ENCODE data around the gene LIN28B. TPM values are rescaled to one million over a fixed set of nuclear protein-coding genes. Genes with fewer than 3 reads are reported as not detected.
"Not testable (repeated sequence)": the region's sequence is repeated elsewhere in the genome, so short reads cannot be mapped to it uniquely, and the experiment has no call there.

LIN28B gene
- total RNA-seq, 2 donors from 2014 or later: not detected

DNA sequence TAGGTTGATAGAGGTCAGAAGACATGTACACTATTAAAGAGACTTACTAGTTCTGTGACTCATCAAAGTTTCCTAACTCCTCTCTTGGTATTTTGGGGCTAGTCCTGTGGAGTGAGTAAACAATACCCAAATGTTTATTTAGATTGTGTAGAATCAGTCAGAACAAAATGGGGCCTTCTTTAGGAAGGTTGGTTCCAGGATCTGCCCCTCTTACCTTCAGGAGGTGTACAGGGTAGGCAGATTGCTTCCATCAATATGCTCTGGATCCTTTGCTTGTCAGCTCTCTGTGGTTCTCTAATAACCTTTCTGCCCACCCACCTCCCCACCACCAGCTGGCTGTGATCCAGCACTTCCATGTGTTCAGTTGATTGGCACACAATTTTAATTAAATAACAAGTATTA, 115.9 kb downstream of the LIN28B start:
- H3K36me3 Mint-ChIP-seq (ENCODE audit: low read depth): no peaks in the 10 kb centered on the region
- no peak overlapping the region for H3K4me3 Mint-ChIP-seq
- no peak for DNase-seq
- H3K27me3 Mint-ChIP-seq: peaks cover 32% of the 10 kb centered on the region
- H3K9me3 ChIP-seq (ENCODE audit: control insufficient read depth, low read length, poor library complexity, severe bottlenecking): no peaks in the 10 kb centered on the region
- H3K27ac Mint-ChIP-seq: no peak overlapping the region
- no peak for ATAC-seq
- H3K4me1 Mint-ChIP-seq: peaks cover 3% of the 10 kb centered on the region

DNA sequence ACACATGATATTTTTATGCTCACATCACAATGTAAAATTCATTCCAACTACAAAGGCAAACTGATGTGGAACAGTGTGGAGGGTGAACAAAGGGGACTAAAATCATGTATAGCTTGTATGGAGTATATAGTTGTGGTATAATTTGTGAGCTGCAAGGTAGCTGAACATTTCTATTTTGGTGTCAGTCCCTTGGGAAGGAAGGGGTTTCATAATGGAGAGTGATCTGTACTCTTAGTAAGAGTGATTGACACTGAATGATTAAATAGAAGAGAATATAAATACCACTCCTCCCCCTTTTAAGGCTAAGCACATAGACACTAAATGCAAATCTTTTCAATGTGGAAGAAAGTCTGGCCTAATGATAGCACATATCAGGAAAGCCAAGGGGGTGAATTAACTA, 118.3 kb downstream of the LIN28B start:
- no peak overlapping the region for H3K27ac Mint-ChIP-seq
- H3K27me3 Mint-ChIP-seq: peaks cover 27% of the 10 kb centered on the region
- H3K9me3 ChIP-seq (ENCODE audit: control insufficient read depth, low read length, poor library complexity, severe bottlenecking): no peaks in the 10 kb centered on the region
- H3K4me3 Mint-ChIP-seq: no peak overlapping the region
- no peak for DNase-seq
- no peak for ATAC-seq
- peaks cover 3% of the 10 kb centered on the region for H3K4me1 Mint-ChIP-seq
- H3K36me3 Mint-ChIP-seq (ENCODE audit: low read depth): no peaks in the 10 kb centered on the region

DNA sequence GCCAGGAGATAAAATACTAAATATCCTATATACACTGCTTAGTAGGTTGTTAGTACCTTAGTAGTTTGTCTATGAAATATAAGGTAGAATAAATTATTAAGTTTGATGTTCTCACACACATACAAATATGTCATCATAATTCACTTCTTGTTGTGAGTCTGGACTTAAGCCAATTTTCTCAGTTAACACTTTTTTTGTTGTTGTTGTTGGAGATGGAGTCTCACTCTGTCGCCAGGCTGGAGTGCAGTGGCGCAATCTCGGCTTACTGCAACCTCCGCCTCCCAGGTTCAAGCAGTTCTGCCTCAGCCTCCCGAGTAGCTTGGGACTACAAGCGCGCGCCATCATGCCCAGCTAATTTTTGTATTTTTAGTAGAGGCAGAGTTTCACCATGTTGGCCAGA, 119.5 kb downstream of the LIN28B start:
- DNase-seq; H3K9me3 ChIP-seq (ENCODE audit: control insufficient read depth, low read length, poor library complexity, severe bottlenecking); H3K36me3 Mint-ChIP-seq (ENCODE audit: low read depth); ATAC-seq; H3K27ac Mint-ChIP-seq; H3K4me3 Mint-ChIP-seq; H3K4me1 Mint-ChIP-seq: not testable (repeated sequence)
- peaks cover 22% of the 10 kb centered on the region for H3K27me3 Mint-ChIP-seq

DNA sequence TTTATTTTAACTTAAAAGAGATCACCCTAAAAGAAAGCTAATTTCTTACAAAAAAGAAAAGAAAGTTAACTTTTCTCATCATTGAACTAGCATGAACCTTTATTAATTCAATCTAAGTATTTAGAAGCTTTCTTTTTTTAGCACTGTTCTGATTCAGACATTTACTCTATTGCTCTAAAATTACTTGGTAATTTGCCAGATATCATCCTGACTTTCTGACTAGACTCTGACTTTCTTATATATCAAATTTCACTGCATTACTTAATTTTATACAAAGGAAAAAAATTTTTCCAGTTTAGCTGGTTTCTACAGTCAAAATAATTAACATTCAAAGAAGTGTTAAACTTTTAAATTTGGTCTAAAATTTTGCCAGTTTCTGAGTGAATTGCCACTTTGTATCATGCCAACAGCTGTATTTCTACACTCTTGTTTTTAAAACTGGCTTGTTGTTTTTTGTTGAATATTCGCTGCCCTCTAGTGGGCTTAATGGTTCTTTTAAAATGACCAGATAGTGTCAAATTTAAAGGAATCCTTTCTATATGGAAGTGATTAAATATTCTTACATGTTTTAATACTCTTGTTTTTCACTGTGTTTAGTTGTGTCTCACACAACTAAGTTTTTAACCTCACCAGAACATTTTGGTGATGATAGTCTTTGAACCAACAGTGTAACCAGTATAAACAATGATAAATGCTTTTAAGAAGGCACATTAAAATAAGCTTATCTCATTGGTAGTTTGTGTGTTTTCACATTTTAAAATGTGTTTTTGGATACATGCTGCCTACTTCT, 120.9 kb downstream of the LIN28B start:
- ATAC-seq (no peak), DNase-seq (no peak)
- no peaks in the 10 kb centered on the region for H3K36me3 Mint-ChIP-seq (ENCODE audit: low read depth)
- peaks cover 3% of the 10 kb centered on the region for H3K4me1 Mint-ChIP-seq
- H3K27ac Mint-ChIP-seq: no peak overlapping the region
- no peak overlapping the region for H3K4me3 Mint-ChIP-seq
- peaks cover 22% of the 10 kb centered on the region for H3K27me3 Mint-ChIP-seq
- no peaks in the 10 kb centered on the region for H3K9me3 ChIP-seq (ENCODE audit: control insufficient read depth, low read length, poor library complexity, severe bottlenecking)

DNA sequence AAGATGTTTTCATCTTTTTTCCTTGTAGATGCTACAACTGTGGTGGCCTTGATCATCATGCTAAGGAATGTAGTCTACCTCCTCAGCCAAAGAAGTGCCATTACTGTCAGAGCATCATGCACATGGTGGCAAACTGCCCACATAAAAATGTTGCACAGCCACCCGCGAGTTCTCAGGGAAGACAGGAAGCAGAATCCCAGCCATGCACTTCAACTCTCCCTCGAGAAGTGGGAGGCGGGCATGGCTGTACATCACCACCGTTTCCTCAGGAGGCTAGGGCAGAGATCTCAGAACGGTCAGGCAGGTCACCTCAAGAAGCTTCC, 121.4 kb downstream of the LIN28B start:
- no peak overlapping the region for H3K4me3 Mint-ChIP-seq
- no peaks in the 10 kb centered on the region for H3K9me3 ChIP-seq (ENCODE audit: control insufficient read depth, low read length, poor library complexity, severe bottlenecking)
- DNase-seq (no peak), ATAC-seq (no peak)
- H3K27ac Mint-ChIP-seq: no peak overlapping the region
- H3K4me1 Mint-ChIP-seq: peaks cover 3% of the 10 kb centered on the region
- peaks cover 18% of the 10 kb centered on the region for H3K27me3 Mint-ChIP-seq
- H3K36me3 Mint-ChIP-seq (ENCODE audit: low read depth): no peaks in the 10 kb centered on the region

DNA sequence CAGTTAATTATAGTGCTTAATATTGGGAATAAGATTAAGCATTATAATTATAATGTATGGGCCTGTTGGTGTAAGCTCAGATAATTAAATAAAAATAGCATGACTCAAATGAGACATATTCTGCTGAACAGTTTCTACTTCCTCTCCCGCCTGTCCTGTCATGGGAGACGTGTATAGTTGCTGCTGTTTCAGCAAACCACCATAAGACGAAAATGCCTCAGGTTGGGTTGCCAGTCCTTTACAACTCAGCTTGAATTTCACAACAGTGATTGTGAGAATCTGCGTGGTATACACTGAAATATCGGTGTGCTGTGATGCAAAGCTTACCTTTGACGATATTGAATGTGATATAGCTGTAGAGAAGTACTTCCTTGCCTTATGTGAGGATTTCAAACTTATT, 123.4 kb downstream of the LIN28B start:
- no peaks in the 10 kb centered on the region for H3K9me3 ChIP-seq (ENCODE audit: control insufficient read depth, low read length, poor library complexity, severe bottlenecking)
- Mint-ChIP-seq H3K36me3 (ENCODE audit: low read depth) (no peaks in the 10 kb centered on the region), H3K4me1 (no peaks in the 10 kb centered on the region), H3K4me3 (no peak overlapping the region), H3K27me3 (peaks cover 16% of the 10 kb centered on the region), H3K27ac (no peak overlapping the region)
- ATAC-seq: no peak
- no peak for DNase-seq

DNA sequence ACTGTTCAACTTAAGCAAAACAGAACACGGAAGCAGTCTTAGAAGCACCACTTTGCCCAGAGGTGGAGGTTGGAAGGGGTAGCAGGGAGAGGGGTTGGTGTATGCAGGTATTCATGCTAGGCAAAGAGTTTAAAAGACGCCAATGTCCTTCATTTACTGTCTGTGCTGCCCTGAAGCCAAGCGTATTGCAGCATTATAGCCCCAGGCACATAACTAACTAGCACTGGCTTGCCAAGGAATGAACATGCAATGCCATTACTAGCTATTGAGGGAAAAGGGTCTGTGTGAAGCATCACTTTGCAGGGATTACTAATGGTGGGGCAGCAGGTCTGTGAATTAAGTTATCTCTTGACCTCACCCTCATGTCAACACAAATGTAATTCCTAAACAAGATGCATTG, 124.8 kb downstream of the LIN28B start:
- H3K27me3 Mint-ChIP-seq: peaks cover 20% of the 10 kb centered on the region
- H3K4me1 Mint-ChIP-seq; ATAC-seq; DNase-seq; H3K9me3 ChIP-seq (ENCODE audit: control insufficient read depth, low read length, poor library complexity, severe bottlenecking); H3K36me3 Mint-ChIP-seq (ENCODE audit: low read depth); H3K27ac Mint-ChIP-seq; H3K4me3 Mint-ChIP-seq: not testable (repeated sequence)

DNA sequence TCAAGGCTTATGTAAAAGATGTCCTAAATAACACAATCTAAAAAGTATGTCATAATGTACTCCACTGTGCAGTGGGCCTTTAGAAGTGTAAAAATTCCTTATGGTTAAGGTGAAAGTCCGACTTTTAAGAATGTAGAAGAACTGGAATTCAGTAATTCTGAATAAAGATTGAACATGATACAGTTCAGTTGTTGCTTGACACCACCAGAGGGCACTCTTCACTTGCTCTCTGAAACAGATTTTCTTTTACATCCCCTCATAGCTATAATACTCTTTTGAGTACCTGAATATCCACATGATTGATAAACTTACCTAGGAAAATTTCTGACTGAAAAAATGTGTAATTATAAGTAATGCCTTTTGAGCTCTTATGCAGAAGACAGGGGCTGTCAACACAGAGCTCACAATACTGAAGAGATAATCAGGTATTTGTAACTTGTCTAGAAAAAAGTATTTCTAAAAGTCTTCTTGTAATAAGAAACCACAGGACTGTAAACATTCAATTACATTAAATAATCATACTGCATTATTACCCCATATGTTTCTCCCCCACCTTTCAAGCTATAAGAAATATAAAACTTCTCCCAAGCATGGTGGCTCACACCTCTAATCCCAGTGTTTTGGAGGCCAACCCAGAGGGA, 130.8 kb downstream of the LIN28B start:
- H3K36me3 Mint-ChIP-seq (ENCODE audit: low read depth): no peaks in the 10 kb centered on the region
- ATAC-seq: no peak

DNA sequence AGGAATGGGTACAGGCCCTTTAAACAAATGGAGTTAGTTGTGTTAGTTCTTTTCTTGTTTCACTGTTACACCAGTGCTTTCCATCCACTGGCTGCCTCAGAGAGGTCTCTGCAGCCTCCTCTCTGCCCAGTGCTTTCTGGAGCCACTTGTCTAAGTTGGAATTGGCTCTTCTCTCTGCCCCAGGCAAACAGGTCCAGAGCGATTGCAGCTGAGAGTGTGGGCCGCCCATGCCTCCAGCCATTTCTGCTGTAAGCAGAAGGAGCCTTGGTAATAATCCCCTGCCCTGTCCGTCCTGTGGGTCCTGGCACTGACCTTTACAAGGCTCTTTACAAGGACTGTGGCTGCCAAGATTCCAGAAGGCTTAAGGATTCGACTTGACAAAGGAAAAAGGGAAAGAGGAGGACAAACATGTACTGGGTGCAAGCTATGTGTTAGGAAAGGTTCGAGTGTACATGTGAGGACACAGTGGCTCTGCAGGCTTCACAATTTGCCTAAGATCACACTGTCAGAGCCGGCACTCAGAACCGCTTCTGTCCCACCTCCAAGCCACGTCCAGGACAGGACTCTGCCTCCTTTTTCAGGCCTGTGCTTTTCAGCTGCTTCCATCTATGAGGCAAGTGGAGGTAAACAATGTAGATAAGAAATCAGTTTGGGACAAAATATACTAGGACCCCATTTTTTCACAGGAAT, 134.4 kb downstream of the LIN28B start:
- Mint-ChIP-seq H3K36me3 (ENCODE audit: low read depth) (no peaks in the 10 kb centered on the region), H3K27me3 (peaks cover 17% of the 10 kb centered on the region), H3K27ac (no peak overlapping the region), H3K4me1 (peaks cover 4% of the 10 kb centered on the region), H3K4me3 (no peak overlapping the region)
- DNase-seq: no peak
- no peak for ATAC-seq
- H3K9me3 ChIP-seq (ENCODE audit: control insufficient read depth, low read length, poor library complexity, severe bottlenecking): no peaks in the 10 kb centered on the region

More for the DNA sequence above, 130.8 kb downstream of the LIN28B start:
- DNase-seq: no peak
- Mint-ChIP-seq H3K27ac (no peak overlapping the region), H3K27me3 (peaks cover 17% of the 10 kb centered on the region), H3K4me1 (no peaks in the 10 kb centered on the region), H3K4me3 (no peak overlapping the region)
- H3K9me3 ChIP-seq (ENCODE audit: control insufficient read depth, low read length, poor library complexity, severe bottlenecking): no peaks in the 10 kb centered on the region

DNA sequence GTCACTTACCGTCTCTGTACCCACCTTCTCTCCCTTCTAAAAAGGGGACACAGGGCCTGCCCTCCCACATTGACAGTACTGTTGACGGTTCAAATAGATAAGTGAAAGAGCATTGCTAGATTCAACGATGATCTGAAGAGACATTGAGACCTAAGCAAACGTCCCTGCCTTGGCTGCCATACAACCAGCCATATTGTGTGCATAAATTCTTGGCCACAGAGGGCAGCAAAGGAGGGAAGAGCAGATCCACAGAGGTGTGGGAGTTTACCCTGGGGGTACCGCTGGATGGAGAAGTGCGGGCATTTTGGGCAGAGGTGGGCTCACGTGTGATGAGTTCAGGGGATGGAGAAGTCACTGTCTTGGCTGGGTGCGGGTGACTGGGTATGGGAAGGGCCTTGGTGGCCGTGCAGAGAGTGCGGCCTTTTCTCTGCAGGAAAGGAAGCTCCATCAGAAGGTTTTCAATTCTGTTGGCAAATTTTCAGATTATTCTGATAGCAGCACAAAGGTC, 137.3 kb downstream of the LIN28B start:
- H3K9me3 ChIP-seq (ENCODE audit: control insufficient read depth, low read length, poor library complexity, severe bottlenecking): no peaks in the 10 kb centered on the region
- H3K4me1 Mint-ChIP-seq: peaks cover 4% of the 10 kb centered on the region
- H3K4me3 Mint-ChIP-seq: no peak overlapping the region
- ATAC-seq: no peak
- H3K27ac Mint-ChIP-seq: no peak overlapping the region
- no peaks in the 10 kb centered on the region for H3K36me3 Mint-ChIP-seq (ENCODE audit: low read depth)
- no peak for DNase-seq
- H3K27me3 Mint-ChIP-seq: peaks cover 10% of the 10 kb centered on the region

DNA sequence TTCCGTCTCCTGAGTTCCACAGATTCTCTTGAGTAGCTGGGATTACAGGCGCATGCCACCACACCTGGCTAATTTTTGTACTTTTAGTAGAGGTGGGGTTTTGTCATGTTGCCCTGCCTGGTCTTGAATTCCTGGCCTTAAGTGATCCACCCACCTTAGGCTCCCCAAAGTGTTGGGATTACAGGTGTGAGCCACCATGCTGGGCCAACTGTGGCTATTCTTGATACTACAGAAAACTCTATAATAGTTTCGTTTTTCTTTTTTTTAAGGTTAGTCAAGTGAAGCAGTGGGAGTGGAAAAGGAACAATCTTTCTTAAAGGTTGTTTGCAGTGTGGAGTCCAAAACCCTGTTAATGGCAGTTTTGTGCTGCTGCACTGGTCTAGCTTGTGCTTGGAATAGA, 138.2 kb downstream of the LIN28B start:
- no peaks in the 10 kb centered on the region for H3K9me3 ChIP-seq (ENCODE audit: control insufficient read depth, low read length, poor library complexity, severe bottlenecking)
- H3K4me3 Mint-ChIP-seq: no peak overlapping the region
- H3K36me3 Mint-ChIP-seq (ENCODE audit: low read depth): no peaks in the 10 kb centered on the region
- ATAC-seq (no peak), DNase-seq (no peak)
- peaks cover 10% of the 10 kb centered on the region for H3K27me3 Mint-ChIP-seq
- no peak overlapping the region for H3K27ac Mint-ChIP-seq
- H3K4me1 Mint-ChIP-seq: peaks cover 4% of the 10 kb centered on the region

DNA sequence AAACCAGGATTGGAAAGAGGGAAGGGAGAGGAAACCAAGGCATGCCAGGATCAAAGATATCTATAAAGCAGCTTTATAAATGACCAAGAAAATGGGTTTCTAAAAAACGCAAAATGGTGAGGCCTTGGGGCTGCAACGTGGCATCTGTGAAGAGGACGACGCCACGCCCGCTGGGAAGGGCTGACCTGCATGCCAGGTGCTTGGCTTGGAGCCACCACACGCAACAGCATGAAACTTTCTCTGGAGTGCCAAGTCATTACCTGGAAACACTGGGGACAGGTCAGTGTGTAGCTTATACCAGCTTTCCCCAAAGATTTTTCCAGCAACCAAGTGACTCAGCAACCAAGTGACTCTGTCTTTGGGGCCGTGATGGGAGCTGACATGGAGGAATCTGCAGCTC, 140.4 kb downstream of the LIN28B start:
- H3K9me3 ChIP-seq (ENCODE audit: control insufficient read depth, low read length, poor library complexity, severe bottlenecking): no peaks in the 10 kb centered on the region
- peaks cover 4% of the 10 kb centered on the region for H3K4me1 Mint-ChIP-seq
- H3K36me3 Mint-ChIP-seq (ENCODE audit: low read depth): no peaks in the 10 kb centered on the region
- DNase-seq: no peak
- H3K4me3 Mint-ChIP-seq: no peak overlapping the region
- no peak overlapping the region for H3K27ac Mint-ChIP-seq
- ATAC-seq: no peak
- H3K27me3 Mint-ChIP-seq: peaks cover 10% of the 10 kb centered on the region

DNA sequence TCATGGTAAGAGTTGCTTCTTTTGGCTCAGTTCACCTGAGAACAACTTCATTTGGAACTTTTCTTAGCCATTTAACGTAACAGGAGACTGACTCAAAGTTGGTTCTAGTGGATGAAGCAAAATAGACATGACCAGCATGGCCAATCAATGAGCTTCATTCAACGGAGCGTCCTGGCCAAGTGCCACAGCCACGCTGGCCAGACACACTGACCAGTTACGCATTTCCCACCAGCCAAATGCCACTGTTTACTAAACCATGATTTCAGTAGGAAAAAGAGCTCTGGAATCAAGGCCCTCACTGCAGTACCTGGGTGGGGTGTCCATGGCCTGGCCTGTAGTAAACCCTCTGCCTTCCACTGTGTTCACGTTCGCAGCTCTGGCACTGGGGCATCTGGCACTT, 142.5 kb downstream of the LIN28B start:
- DNase-seq (no peak), ATAC-seq (no peak)
- Mint-ChIP-seq H3K36me3 (ENCODE audit: low read depth) (no peaks in the 10 kb centered on the region), H3K4me3 (no peak overlapping the region), H3K4me1 (no peaks in the 10 kb centered on the region), H3K27ac (no peak overlapping the region), H3K27me3 (peaks cover 10% of the 10 kb centered on the region)
- no peaks in the 10 kb centered on the region for H3K9me3 ChIP-seq (ENCODE audit: control insufficient read depth, low read length, poor library complexity, severe bottlenecking)

All from T-helper 17 cell (primary cell).